Stomach smooth muscle (tissue), 2 donors: Measurements from ENCODE around the gene RHBDD2.
"Not testable (repeated sequence)": the region's sequence is repeated elsewhere in the genome, so short reads cannot be mapped to it uniquely, and the experiment has no call there.

Experiments
- H3K27ac ChIP-seq: one replicate; pipeline ENCODE4 v1.7.0; 2013; ENCODE audit warnings: mild to moderate bottlenecking, low read length, inconsistent platforms
- H3K27me3 ChIP-seq, 2 donors: one replicate each; pipeline ENCODE4 v1.7.0; 2013; ENCODE audit warnings: low read length in 2 of 2; ENCODE audit not compliant: insufficient read depth in 2 of 2, control insufficient read depth in 1 of 2
- H3K36me3 ChIP-seq, 2 donors: one replicate each; pipeline ENCODE4 v1.7.0; 2013; ENCODE audit warnings: low read length in 2 of 2; ENCODE audit not compliant: control insufficient read depth in 2 of 2, insufficient read depth in 2 of 2
- H3K4me1 ChIP-seq: one replicate; pipeline ENCODE4 v1.7.0; 2013; ENCODE audit warnings: low read length; ENCODE audit not compliant: control insufficient read depth, insufficient read depth
- H3K4me3 ChIP-seq, 2 donors: one replicate each; pipeline ENCODE4 v1.7.0; 2013; ENCODE audit warnings: low read length in 2 of 2
- H3K9ac ChIP-seq, 2 donors: one replicate each; pipeline ENCODE4 v1.7.0; 2013; ENCODE audit warnings: low read length in 2 of 2, mild to moderate bottlenecking in 1 of 2
- H3K9me3 ChIP-seq, 2 donors: one replicate each; pipeline ENCODE4 v1.7.0; 2013; ENCODE audit warnings: low read length in 2 of 2; ENCODE audit not compliant: control insufficient read depth in 2 of 2
- donor health status: healthy.
- donor health status: Pancreatic carcinoma.

The RHBDD2 gene

GRCh38 chr7:75878312-75878768 is 494 bp upstream of the RHBDD2 start:
- H3K4me1 ChIP-seq, result peaks cover 25% of the 10 kb centered on the region
- no peaks in the 10 kb centered on the region for H3K9me3 ChIP-seq
- H3K27me3 ChIP-seq, result no peaks in the 10 kb centered on the region
- peaks cover 11 to 17% of the 10 kb centered on the region in 2 donors for H3K36me3 ChIP-seq
- H3K9ac ChIP-seq, result peak overlapping the region; percentile 38 to 69
- no peak overlapping the region for H3K27ac ChIP-seq
- peak overlapping the region; percentile 64 to 76 for H3K4me3 ChIP-seq

DNA sequence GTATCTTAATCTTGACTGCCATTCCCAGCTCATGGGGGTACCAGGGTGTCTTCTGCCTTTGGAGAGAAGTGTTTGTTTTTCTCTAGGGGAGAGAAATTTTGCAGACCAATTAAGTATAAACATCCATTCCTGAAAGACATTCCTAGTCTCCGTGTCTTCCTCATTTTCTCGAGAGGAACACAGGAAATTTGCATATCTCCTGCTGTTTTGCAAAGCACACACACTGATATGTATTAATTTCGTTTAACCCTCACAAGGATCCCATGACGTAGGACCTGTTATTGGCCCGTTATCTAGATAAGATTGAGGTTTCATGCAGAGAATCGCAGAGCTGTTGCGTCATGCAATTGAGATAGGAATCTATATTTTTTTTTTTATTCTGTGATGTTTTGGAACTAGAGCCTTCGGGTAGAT is 944 bp downstream of the RHBDD2 start:
- H3K9ac ChIP-seq, result peak overlapping the region; percentile 87 to 88
- H3K36me3 ChIP-seq, result peaks cover 18 to 26% of the 10 kb centered on the region in 2 donors
- H3K27ac ChIP-seq, result no peak overlapping the region
- H3K4me1 ChIP-seq, result peaks cover 25% of the 10 kb centered on the region
- no peaks in the 10 kb centered on the region for H3K27me3 ChIP-seq
- no peaks in the 10 kb centered on the region for H3K9me3 ChIP-seq
- H3K4me3 ChIP-seq, result peak overlapping the region; percentile 93 to 95

- peak overlapping the region; percentile 93 to 95 for H3K4me3 ChIP-seq
- H3K9me3 ChIP-seq, result no peaks in the 10 kb centered on the region
- no peaks in the 10 kb centered on the region for H3K27me3 ChIP-seq
- no peak overlapping the region for H3K27ac ChIP-seq
- H3K9ac ChIP-seq, result peak overlapping the region in 1 of 2 donors; percentile 88
- H3K36me3 ChIP-seq, result peaks cover 20 to 27% of the 10 kb centered on the region in 2 donors
- H3K4me1 ChIP-seq, result peaks cover 25% of the 10 kb centered on the region
These were observed 1.4 kb downstream of the RHBDD2 start for GRCh38 chr7:75880242-75880641.

- Histone ChIP-seq H3K9me3 (no peaks in the 10 kb centered on the region), H3K36me3 (peaks cover 26 to 35% of the 10 kb centered on the region in 2 donors), H3K9ac (no peak overlapping the region), H3K27me3 (no peaks in the 10 kb centered on the region), H3K4me3 (no peak overlapping the region), H3K27ac (no peak overlapping the region), H3K4me1 (peaks cover 25% of the 10 kb centered on the region)
These were observed 2.7 kb downstream of the RHBDD2 start for GRCh38 chr7:75881436-75882095.

DNA sequence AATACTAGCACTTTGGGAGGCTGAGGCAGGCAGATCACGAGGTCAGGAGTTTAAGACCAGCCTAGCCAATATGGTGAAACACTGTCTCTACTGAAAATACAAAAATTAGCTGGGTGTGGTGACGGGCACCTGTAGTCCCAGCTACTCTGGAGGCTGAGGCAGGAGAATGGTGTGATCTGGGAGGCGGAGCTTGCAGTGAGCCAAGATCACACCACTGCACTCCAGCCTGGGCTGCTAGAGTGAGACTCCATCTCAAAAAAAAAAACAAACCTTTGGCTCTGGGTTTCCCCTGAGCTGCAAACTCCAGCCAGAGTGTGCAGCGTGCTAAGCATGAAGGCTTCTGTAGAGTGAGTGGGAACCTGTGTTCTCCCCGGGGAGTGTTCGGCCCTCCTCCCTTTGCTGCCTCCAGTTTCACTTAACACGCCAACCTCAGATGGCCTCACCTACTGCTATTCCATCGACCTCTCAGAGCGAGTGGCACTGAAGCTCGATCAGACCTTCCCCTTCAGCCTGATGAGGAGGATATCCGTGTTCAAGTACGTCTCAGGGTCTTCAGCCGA is 4.5 kb downstream of the RHBDD2 start:
- H3K9me3 ChIP-seq, H3K4me3 ChIP-seq, H3K27ac ChIP-seq, H3K9ac ChIP-seq, H3K27me3 ChIP-seq: not testable (repeated sequence)
- peaks cover 21% of the 10 kb centered on the region for H3K4me1 ChIP-seq
- H3K36me3 ChIP-seq, result peaks cover 26 to 44% of the 10 kb centered on the region in 2 donors

DNA sequence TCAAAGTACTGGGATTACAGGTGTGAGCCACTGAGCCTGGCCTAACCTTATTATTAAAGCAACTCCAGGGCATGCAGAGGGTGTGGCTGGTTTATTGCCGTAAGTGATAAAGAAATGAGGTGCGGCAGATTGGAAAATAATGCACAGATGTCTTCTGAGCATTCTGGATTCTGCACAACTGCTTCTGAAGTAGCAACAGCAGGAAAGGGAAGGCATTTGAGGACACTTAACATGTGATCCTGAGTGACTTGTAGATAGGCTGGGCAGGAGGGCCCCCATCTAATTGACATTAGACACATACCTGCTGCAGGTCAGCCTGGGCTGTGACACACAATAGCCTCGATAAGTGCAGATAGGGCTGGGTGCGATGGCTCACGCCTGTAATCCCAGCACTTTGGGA is 5.6 kb downstream of the RHBDD2 start:
- Histone ChIP-seq H3K36me3 (peaks cover 26 to 45% of the 10 kb centered on the region in 2 donors), H3K27ac (no peak overlapping the region), H3K4me3 (no peak overlapping the region), H3K9ac (no peak overlapping the region), H3K9me3 (no peaks in the 10 kb centered on the region), H3K27me3 (no peaks in the 10 kb centered on the region), H3K4me1 (peaks cover 18% of the 10 kb centered on the region)

DNA sequence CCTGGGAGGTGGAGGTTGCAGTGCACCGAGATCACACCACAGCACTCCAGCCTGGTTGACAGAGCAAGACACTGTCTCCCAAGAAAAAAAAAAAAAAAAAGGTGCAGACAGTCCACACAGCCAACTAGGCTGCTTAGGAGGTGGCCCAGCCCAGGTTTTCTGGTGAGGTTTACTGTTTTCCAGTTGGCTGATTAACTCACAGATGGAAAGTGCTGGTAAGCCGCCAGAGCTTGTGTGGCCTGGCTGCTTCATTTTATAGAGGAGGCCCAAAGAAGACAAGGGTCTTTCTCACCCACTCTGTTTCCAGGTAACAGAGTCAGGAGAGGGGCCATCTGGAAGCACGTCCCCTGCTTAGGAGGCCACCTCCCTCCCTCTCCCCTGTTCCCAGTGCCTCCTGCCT is 6.2 kb downstream of the RHBDD2 start:
- Histone ChIP-seq H3K27ac (no peak overlapping the region), H3K4me3 (no peak overlapping the region), H3K9ac (no peak overlapping the region), H3K9me3 (no peaks in the 10 kb centered on the region), H3K27me3 (no peaks in the 10 kb centered on the region), H3K4me1 (peaks cover 13% of the 10 kb centered on the region), H3K36me3 (peaks cover 26 to 45% of the 10 kb centered on the region in 2 donors)

DNA sequence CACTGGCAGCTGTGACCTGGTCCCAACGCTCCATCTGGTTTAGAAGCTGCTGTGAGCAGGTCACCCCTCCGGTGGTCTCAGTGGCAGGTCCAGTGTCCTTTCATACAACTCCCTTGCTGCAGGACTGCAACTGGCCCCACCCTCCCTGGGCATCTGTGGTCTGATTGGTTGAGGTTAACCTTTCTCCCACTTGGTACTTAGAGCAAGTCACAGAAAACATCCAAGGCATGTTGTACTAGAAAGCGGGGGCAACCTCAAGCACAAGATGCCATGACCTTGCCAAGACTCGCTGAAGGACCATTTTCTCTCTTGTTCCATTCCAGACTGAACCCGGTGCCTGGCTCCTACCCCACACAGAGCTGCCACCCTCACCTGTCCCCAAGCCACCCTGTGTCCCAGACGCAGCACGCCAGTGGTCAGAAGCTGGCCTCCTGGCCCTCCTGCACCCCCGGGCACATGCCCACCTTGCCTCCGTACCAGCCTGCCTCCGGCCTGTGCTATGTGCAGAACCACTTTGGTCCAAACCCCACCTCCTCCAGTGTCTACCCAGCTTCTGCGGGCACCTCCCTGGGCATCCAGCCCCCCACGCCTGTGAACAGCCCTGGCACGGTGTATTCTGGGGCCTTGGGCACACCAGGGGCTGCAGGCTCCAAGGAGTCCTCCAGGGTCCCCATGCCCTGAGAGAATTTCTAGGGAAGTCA is 9.0 kb downstream of the RHBDD2 start:
- H3K9ac ChIP-seq, result no peak overlapping the region
- H3K27ac ChIP-seq, result no peak overlapping the region
- H3K4me1 ChIP-seq, result peaks cover 8% of the 10 kb centered on the region
- H3K27me3 ChIP-seq, result no peaks in the 10 kb centered on the region
- H3K4me3 ChIP-seq, result no peak overlapping the region
- peaks cover 18 to 31% of the 10 kb centered on the region in 2 donors for H3K36me3 ChIP-seq
- no peaks in the 10 kb centered on the region for H3K9me3 ChIP-seq

- H3K27ac ChIP-seq, result no peak overlapping the region
- H3K27me3 ChIP-seq, result no peaks in the 10 kb centered on the region
- peaks cover 13 to 26% of the 10 kb centered on the region in 2 donors for H3K36me3 ChIP-seq
- H3K9ac ChIP-seq, result no peak overlapping the region
- no peak overlapping the region for H3K4me3 ChIP-seq
- no peaks in the 10 kb centered on the region for H3K9me3 ChIP-seq
- H3K4me1 ChIP-seq, result peaks cover 13% of the 10 kb centered on the region
These were observed 9.8 kb downstream of the RHBDD2 start for GRCh38 chr7:75888464-75889222.

DNA sequence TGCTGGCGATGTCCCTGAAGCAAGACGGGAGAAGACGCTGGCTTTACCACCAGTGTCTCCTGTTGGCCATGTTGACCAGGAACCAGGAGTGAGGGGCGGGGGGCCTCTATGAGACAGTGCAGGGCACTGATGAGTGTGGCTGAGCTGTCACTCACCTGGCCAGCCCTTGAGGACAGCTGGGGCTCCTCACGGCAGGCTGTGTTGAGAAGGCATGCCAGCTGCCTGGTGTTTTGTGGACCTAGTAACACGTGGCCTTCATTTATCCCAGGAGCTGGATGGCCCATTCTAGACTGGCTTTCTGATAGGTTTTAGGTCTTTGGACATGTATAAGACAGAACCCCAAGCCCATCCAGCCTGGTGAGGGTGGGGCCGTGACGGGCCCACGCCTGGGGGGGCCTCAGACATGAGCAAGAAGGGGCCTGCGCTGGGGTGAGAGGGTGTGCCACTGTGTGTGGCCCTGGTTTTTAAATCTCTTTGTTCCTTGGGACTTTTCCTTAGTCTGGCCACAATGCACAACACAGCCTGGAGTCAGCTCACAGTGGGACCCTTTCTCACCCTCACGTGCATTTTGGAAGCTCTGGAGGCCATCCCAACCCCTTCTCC is 10.5 kb downstream of the RHBDD2 start:
- Histone ChIP-seq H3K27ac (no peak overlapping the region), H3K9me3 (no peaks in the 10 kb centered on the region), H3K4me1 (peaks cover 13% of the 10 kb centered on the region), H3K4me3 (no peak overlapping the region), H3K9ac (no peak overlapping the region), H3K36me3 (peaks cover 10 to 23% of the 10 kb centered on the region in 2 donors), H3K27me3 (no peaks in the 10 kb centered on the region)
